ENCODE data around the gene GNAS.

DNA sequence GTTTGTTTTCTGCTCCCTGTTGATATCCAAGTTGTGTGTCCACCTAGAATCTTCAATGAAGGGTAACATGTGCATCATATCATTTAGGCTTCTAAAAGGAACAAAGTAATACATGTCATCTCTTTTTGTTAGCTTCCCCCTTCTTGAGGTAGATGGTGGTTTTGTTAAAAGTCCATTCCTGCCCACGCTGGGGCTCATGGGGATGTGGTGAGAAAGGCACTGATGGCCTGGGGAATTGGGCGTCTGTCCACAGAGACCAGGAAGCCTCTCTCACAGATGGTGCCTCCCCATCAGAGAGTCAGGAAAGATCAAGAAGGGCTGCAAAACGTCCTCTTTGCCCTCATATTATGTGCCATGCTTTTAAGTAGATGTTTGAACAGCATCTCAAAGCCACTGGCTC lies 32.5 kb downstream of the GNAS start:
- TF ChIP-seq EP300 (IDR thresholded peaks at IDR 0.05) (no peak), CTCF (IDR thresholded peaks at IDR 0.05) (no peak)
